Endothelial cell of umbilical vein (primary cell): ENCODE measurements around the gene GRM2.

Experiments used
- CTCF ChIP-seq, 2 donors: IDR thresholded peaks; 1 replicate in 1 of 2; 2 replicates in 1 of 2; pipeline ENCODE4 v1.5.1; 2011; ENCODE audit warnings: low read length in 2 of 2, mild to moderate bottlenecking in 2 of 2, moderate library complexity in 2 of 2, control low read depth in 1 of 2, inconsistent platforms in 1 of 2, low read depth in 1 of 2; ENCODE audit not compliant: insufficient read depth in 1 of 2; ENCODE audit errors: extremely low read depth in 1 of 2
- EZH2 ChIP-seq: IDR thresholded peaks from 2 replicates; pipeline ENCODE4 v1.6.1; 2012; ENCODE audit warnings: borderline replicate concordance, low read depth, mild to moderate bottlenecking, moderate library complexity, low read length, inconsistent platforms; ENCODE audit not compliant: severe bottlenecking
- FOS ChIP-seq: IDR thresholded peaks from 2 replicates; pipeline ENCODE4 v1.6.1; 2011; ENCODE audit warnings: mild to moderate bottlenecking, low read length, moderate library complexity, borderline replicate concordance; ENCODE audit not compliant: insufficient read depth
- POLR2A ChIP-seq: IDR thresholded peaks from 2 replicates; pipeline ENCODE4 v1.6.1; 2012; ENCODE audit warnings: low read depth, mild to moderate bottlenecking, control low read depth, low read length
- POLR2AphosphoS5 ChIP-seq: IDR thresholded peaks from 2 replicates; pipeline ENCODE4 v1.6.1; 2012; ENCODE audit warnings: low read depth, mild to moderate bottlenecking, control low read depth, low read length, moderate library complexity; ENCODE audit not compliant: insufficient read depth

- TF ChIP-seq EZH2 (no peak), CTCF (IDR thresholded peaks at IDR 0.05; ENCODE audit: extremely low read depth in 1 of 2, insufficient read depth in 1 of 2, low read depth in 1 of 2, low read length in 2 of 2) (no peak), POLR2A (no peak), FOS (no peak), POLR2AphosphoS5 (no peak)
Measured at GRCh38 chr3:51679777-51680176, 27.1 kb upstream of the GRM2 start.
